Measurements from ENCODE around the gene ADGRV1. TPM values are rescaled to one million over a fixed set of nuclear protein-coding genes. Genes with fewer than 3 reads are reported as not detected.

The ADGRV1 gene
- total RNA-seq, 1 experiment from 2014 or later, result 64.8 TPM

GRCh38 chr5:90549729-90550275, 8.8 kb upstream of the ADGRV1 start:
- no peak overlapping the region for H4K91ac ChIP-seq (ENCODE audit: insufficient read length, low read depth, low read length)
- H3K27ac ChIP-seq (ENCODE audit: insufficient read length, low read depth, low read length), result no peak overlapping the region
- no peak overlapping the region for H3K4me2 ChIP-seq (ENCODE audit: insufficient read depth, insufficient read length, low read length)
- no peaks in the 10 kb centered on the region for H3K27me3 ChIP-seq (ENCODE audit: insufficient read depth, low read length)
- H2AK5ac ChIP-seq (ENCODE audit: insufficient read length, low read length), result no peak overlapping the region
- no peaks in the 10 kb centered on the region for H3K79me1 ChIP-seq (ENCODE audit: insufficient read depth, low read depth, low read length, poor library complexity, severe bottlenecking)
- H2BK120ac ChIP-seq (ENCODE audit: low read depth, low read length, poor library complexity, severe bottlenecking), result no peak overlapping the region
- H3K4me3 Mint-ChIP-seq, result no peak overlapping the region; a peak in 1 of 5 replicates
- H3K23ac ChIP-seq (ENCODE audit: insufficient read length, low read depth, low read length), result no peak overlapping the region
- no peak overlapping the region for H3T11ph ChIP-seq (ENCODE audit: low read length)
- no peak overlapping the region for H2BK12ac ChIP-seq (ENCODE audit: insufficient read length, low read depth, low read length)
- no peaks in the 10 kb centered on the region for H4K20me1 ChIP-seq (ENCODE audit: control insufficient read depth, insufficient read depth, insufficient read length)
- H3K23me2 ChIP-seq (ENCODE audit: insufficient read length, low read depth, low read length, poor library complexity, severe bottlenecking), result no peaks in the 10 kb centered on the region
- no peak overlapping the region for H4K5ac ChIP-seq (ENCODE audit: insufficient read length, low read depth, low read length)
- 0 out of 2 replicates have a peak, but pooled peaks cover 2% of the 10 kb centered on the region for H3K27me3 Mint-ChIP-seq (ENCODE audit: low read depth)
- H3K27ac Mint-ChIP-seq, result no peak overlapping the region
- no CpG with 5 or more reads among the region's 2 CpGs for WGBS (ENCODE audit: extremely low coverage, insufficient read length, low lambda C conversion rate)
- H3K4me1 Mint-ChIP-seq, result peaks cover 43 to 51% of the 10 kb centered on the region in 2 experiments
- TF ChIP-seq CTCF (conservative IDR thresholded peaks at IDR 0.05), result no peak
- no peak overlapping the region for H4K8ac ChIP-seq (replicated peaks; ENCODE audit: insufficient read length, low read depth, low read length)
- no peak overlapping the region for H2BK15ac ChIP-seq (ENCODE audit: low read depth, low read length)
- H2BK20ac ChIP-seq (ENCODE audit: low read depth, low read length, poor library complexity, severe bottlenecking), result no peak overlapping the region
- DNase-seq, result no peak
- H3K56ac ChIP-seq (ENCODE audit: insufficient read length, low read depth, low read length), result no peak overlapping the region
- no peak overlapping the region for H2AFZ ChIP-seq (ENCODE audit: low read length)
- H2BK5ac ChIP-seq (ENCODE audit: insufficient read length, low read length), result no peak overlapping the region
- peaks cover 12% of the 10 kb centered on the region for H3K4me1 ChIP-seq (ENCODE audit: insufficient read depth, low read length)
- no peak overlapping the region for H3K14ac ChIP-seq (ENCODE audit: insufficient read depth, low read length)
- H3K36me3 Mint-ChIP-seq (ENCODE audit: insufficient read depth in 1 of 3, low read depth in 3 of 3), result no peaks in the 10 kb centered on the region; a peak in 2 of 7 replicates
- no peaks in the 10 kb centered on the region for H3K9me3 ChIP-seq (ENCODE audit: control insufficient read depth, low read depth, low read length)
- H3K9me3 Mint-ChIP-seq, result no peaks in the 10 kb centered on the region
- no peak overlapping the region for H3K4ac ChIP-seq (ENCODE audit: low read depth, low read length)
- H3K79me2 ChIP-seq (ENCODE audit: insufficient read depth, low read length), result no peaks in the 10 kb centered on the region
- no peak overlapping the region for H3K18ac ChIP-seq (ENCODE audit: insufficient read length, low read depth, low read length)
- H3K9ac ChIP-seq (ENCODE audit: extremely low read depth, insufficient read length, low read length), result no peak overlapping the region

Measured in H9 (cell line).